ENCODE measurements around the gene LAMA5.

Gene LAMA5

GRCh38 chr20:62356589-62357186, 10.4 kb downstream of the LAMA5 start:
- DNase-seq: no peak

DNA sequence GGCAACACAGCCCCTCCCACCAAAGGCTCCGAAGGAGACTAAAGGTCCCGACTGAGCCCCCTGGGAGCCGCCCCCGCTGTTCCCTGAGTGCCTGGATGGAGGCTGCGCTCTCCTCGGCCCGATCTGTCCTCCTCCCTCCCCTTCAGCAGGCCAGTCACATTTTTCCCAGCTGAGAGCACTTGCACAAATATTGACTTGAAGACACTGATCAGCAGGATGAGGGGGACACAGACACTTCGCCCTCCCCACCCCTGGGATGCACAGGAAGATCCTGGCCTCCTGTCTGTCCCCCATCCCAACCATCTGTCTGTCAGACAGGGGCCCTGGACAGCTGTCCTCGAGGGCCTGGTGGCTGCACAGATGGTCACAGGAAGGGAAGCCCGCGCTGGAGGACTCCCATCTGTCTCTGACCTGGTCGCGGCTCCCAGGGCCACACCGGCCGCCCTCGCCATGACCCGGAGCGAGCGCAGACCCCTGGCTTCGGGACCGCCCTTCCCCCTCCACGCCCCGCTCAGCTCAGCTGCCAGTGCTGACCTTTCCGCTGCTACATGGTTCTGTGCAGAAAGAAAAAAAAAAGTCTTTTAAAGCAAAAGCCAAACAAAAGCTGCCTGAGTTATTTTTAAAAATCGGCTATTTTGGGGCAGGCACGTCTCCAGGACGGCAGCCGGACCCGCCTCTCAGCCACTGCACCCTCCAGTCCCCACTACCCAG, 11.1 kb downstream of the LAMA5 start:
- no peak for DNase-seq

GRCh38 chr20:62355516-62355877, 11.6 kb downstream of the LAMA5 start:
- DNase-seq: no peak

- no peak for DNase-seq
These were observed 12.2 kb downstream of the LAMA5 start for GRCh38 chr20:62354811-62355341.

GRCh38 chr20:62354031-62354808, 12.9 kb downstream of the LAMA5 start:
- DNase-seq: no peak

- DNase-seq: no peak
These were observed 13.7 kb downstream of the LAMA5 start for GRCh38 chr20:62353289-62354030.

DNA sequence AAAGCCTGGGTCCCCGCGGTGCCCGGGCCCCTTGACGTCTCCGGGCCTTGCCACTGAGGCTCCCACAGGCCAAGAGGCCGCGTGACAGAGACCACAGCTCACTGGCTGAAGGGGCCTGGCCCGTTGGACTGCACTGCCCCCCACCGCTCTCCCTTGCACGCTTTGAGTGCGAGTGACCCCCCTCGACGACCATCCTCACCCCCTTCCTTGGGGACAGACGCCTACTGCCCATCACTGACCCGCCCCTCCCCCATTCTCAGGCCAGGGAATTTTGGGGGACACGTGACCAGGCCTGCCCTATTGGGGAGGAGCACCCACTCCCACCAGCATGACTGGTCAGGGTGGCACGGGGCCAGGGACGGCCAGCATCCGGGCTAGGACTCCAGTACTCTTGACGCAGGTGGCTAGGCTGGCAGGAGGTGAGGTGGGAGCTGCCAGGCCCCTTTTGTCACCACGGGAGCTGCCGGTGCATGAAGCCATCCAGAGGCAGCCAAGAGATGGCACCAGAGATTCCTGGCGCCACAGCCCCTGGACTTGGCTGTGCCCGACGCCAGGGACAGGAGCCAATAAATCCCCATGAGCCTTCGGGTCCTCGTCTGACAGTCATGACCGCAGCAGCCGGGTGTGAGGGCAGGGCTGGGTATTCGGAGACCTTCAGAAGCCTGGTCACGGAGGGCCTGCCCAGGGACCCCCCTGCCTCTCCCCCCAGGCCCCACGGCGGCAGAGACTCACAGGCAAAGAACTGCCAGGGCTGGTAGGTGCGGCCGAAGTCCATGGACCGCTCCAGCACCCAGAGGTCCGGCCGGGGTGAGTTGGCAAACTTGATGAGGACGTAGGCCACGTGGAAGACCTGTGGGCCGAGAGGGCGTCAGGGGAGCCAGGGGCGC, 14.5 kb downstream of the LAMA5 start:
- DNase-seq: no peak

DNA sequence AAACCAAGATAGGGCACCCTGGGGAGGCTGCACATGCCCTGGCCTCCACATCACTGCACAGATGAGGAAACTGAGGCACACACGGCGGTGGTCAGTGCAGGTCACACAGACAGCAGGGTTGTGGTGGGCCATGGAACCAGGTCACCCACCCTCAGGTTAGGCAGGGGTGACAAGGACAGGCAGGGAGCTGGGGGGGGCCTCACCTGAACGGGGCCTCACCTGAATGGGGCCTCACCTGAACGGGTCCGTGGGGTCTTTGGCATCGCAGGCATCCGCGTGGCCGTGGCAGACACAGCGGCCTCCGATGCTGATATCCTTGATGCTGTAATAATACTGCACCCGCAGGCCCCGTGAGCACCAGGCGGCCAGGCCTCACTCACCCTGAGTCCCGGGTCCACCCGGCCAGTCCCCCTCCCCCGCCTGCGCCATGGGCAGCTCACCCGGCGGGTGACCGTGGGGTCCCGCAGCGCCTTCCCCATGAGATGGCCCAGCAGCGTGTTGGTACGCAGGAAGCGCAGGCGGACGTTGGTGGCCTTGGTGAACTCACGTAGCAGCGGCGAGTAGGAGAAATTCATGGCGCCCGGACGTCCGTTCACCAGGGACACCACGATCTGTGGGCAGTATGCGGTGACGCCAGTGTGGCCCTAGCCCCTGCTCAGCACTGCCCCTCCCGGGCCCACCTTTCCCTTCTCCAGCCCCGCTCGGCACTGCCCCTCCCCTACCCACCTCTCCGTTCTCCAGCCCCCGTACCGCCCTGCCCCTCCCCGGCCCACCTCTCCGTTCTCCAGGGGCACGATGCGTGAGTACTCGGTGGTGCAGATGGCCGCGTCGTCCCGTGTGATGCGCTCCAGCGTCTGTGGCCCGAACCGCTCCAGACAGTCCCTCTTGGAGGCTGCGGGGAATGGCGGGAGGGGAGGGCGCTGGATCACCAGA, 15.4 kb downstream of the LAMA5 start:
- DNase-seq: no peak

DNA sequence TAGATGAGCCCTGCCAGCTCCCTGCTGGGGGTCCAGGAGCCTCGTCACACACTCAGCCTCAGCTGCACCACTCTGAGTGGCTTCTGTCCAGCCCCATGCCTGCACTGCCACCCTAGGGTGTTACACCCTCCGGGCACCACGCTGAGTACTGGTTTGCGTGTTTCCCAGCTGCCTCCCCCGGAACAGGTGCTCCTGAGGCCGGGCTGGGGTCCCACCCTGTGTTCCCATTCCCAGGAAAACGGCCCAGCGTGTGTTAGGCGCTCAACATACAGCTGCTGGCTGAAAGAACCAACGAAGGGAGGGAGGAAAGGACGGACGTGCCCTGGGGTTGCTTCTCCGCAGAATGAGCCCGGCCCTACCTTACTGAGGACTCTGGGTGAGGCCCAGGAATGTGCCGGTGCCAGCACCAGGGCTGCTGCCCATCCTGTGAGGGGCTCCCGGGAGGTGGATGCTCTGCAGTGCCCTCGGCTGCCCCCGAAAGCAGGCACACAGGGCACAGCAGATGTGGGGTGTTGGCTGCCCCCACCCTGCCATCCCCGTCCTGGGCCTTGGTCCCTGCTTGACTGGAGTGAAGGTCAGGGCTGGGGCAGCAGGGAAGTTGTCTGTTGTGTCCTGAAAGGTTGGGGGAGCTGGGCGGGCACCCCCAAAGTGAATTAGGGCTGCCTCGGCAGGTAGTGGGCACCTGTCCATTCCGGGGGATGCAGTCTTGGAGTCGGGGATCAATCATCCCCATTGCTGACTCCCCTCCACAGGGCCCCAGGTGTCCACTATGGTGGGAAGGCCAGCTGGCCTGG, 16.3 kb downstream of the LAMA5 start:
- no peak for DNase-seq

GRCh38 chr20:62350098-62350628, 16.9 kb downstream of the LAMA5 start:
- DNase-seq: no peak

DNA sequence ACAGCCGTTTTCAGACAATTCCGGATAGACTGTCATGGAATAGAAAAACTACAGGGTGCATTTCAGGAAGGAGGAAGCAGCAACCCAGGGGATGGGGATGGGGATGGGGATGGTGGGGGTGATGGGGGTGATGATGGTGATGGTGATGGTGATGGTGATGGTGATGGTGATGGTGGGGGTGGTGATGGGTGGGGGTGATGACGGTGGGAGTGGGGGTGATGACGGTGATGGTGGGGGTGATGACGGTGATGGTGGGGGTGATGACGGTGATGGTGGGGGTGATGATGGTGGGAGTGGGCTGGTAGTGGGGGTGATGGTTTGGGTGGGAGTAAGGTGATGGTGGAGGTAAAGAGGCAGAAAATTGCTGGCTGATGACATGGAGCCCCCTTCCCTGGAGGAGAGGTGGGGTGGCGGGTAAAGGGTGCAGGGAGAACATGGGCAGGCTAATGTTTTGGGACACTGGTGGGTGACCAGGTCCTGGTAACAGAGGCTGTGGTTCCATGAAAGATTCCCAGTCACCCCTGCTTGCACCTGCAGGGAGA, 17.5 kb downstream of the LAMA5 start:
- DNase-seq: no peak

DNA sequence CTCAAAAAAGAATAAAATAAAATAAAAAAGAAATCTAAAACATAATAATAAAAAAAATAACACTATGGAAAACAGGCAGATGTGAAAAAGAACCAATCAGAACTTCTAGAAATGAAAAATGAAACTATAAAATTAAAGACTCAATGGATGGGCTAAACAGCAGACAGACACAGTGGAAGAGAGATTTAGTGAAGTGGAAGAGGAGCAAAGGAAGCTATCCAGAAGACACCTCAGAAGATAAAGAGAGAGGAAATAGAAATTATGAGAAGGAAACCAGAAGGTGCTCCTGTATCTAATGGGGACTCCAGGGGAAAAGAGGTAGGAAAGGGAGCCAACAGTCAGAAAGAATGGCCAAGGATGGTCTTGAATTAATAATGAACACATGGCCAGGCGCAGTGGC, 18.5 kb downstream of the LAMA5 start:
- DNase-seq: no peak

- DNase-seq: no peak
These were observed 19.7 kb downstream of the LAMA5 start for GRCh38 chr20:62347445-62347844.

GRCh38 chr20:62347151-62347404, 20.0 kb downstream of the LAMA5 start:
- no peak for DNase-seq

- DNase-seq: no peak
These were observed 20.5 kb downstream of the LAMA5 start for GRCh38 chr20:62346398-62347150.

- no peak for DNase-seq
These were observed 21.3 kb downstream of the LAMA5 start for GRCh38 chr20:62345681-62346370.

GRCh38 chr20:62344782-62345181, 22.3 kb downstream of the LAMA5 start:
- DNase-seq: no peak

GRCh38 chr20:62344092-62344491, 23.0 kb downstream of the LAMA5 start:
- DNase-seq: no peak
